GM21737 (cell line): Measurements from ENCODE around the gene NHEJ1.

Experiments
- ATAC-seq: cut with Tn5 transposase; IDR thresholded peaks from one replicate; pipeline ENCODE4 v1.9.1; 2021; ENCODE audit warnings: mild to moderate bottlenecking, moderate library complexity; ENCODE audit not compliant: unreplicated experiment

The NHEJ1 gene

GRCh38 chr2:219090436-219091299 lies 69.9 kb downstream of the NHEJ1 start:
- no peak for ATAC-seq

- no peak for ATAC-seq
Measured at GRCh38 chr2:219089330-219089729, 71.3 kb downstream of the NHEJ1 start.

GRCh38 chr2:219087848-219088247 lies 72.8 kb downstream of the NHEJ1 start:
- ATAC-seq: no peak

- ATAC-seq: no peak
Measured at GRCh38 chr2:219087361-219087760, 73.3 kb downstream of the NHEJ1 start.

GRCh38 chr2:219086196-219086595 lies 74.4 kb downstream of the NHEJ1 start:
- no peak for ATAC-seq

- ATAC-seq: no peak
Measured at GRCh38 chr2:219084791-219085190, 75.8 kb downstream of the NHEJ1 start.

- ATAC-seq: no peak
Measured at GRCh38 chr2:219082332-219082958, 78.2 kb downstream of the NHEJ1 start.

- ATAC-seq: no peak
Measured at GRCh38 chr2:219081701-219082331, 78.8 kb downstream of the NHEJ1 start.

- ATAC-seq: no peak
Measured at GRCh38 chr2:219081096-219081495, 79.5 kb downstream of the NHEJ1 start.

- no peak for ATAC-seq
Measured at GRCh38 chr2:219079417-219079816, 81.2 kb downstream of the NHEJ1 start.

- no peak for ATAC-seq
Measured at GRCh38 chr2:219078951-219079350, 81.7 kb downstream of the NHEJ1 start.

GRCh38 chr2:219078126-219078525 lies 82.5 kb downstream of the NHEJ1 start:
- ATAC-seq: no peak

GRCh38 chr2:219076253-219076652 lies 84.4 kb downstream of the NHEJ1 start:
- no peak for ATAC-seq

GRCh38 chr2:219073413-219074129 lies 87.0 kb downstream of the NHEJ1 start:
- no peak for ATAC-seq

- no peak for ATAC-seq
Measured at GRCh38 chr2:219072741-219073250, 87.8 kb downstream of the NHEJ1 start.

- no peak for ATAC-seq
Measured at GRCh38 chr2:219071131-219071816, 89.3 kb downstream of the NHEJ1 start.

GRCh38 chr2:219065484-219065883 lies 95.1 kb downstream of the NHEJ1 start:
- no peak for ATAC-seq

GRCh38 chr2:219062081-219062480 lies 98.5 kb downstream of the NHEJ1 start:
- ATAC-seq: no peak

- no peak for ATAC-seq
Measured at GRCh38 chr2:219060821-219061791, 99.5 kb downstream of the NHEJ1 start, which contains the start of gene IHH. IHH (minus strand) TSS chr2:219060921; CDS start chr2:219060467, 454 bp downstream.
